ENCODE data around the gene PTTG1IP.
A peak's percentile ranks its signal among the peaks of the same experiment; 100 is the strongest.
"Not testable (repeated sequence)": the region's sequence is repeated elsewhere in the genome, so short reads cannot be mapped to it uniquely, and the experiment has no call there.

Gene PTTG1IP

DNA sequence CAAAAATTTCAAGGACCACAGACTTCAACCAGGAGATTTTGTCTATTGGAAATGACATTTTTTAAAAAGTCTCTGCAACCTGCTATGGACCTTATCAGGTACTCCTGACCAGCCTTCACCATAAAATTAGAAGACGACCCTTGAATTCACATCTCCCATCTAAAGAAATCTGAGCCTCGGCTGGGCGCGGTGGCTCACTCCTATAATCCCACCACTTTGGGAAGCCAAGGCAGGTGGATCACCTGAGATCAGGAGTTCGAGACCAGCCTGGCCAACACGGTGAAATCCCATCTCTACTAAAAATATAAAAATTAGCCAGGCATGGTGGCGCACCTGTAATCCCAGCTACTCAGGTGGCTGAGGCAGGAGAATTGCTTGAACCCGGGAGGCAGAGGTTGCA is 5.7 kb upstream of the PTTG1IP start:
- DNase-seq: not testable (repeated sequence)

GRCh38 chr21:44878053-44878982 is 4.8 kb upstream of the PTTG1IP start:
- no peak for DNase-seq

DNA sequence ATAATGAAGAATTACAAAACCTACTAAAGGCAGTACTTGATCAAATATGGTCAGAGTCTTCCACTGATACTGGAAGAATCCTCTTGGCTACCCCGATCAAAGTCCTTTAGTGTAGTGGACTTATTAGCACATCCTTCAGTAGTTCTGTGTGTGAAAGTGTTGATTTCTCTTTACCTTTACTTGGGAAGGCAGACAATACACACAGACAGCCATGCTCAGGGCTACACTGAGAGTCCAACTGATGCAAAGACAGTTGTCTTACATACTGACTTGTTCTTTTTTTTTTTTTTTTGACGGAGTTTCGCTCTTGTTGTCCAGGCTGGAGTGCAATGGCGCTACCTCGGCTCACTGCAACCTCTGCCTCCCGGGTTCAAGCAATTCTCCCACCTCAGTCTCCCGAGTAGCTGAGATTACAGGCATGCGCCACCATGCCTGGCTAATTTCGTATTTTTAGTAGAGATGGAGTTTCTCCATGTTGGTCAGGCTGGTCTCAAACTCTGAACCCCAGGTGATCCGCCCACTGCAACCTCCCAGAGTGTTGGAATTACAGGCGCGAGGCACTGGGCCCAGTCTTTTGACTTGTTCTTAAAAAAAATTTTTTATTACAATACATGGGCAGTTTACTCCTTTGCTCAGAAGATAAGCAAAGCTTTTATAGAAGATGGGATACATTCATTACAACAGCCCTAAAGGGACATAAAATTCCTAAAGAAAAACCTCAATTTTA is 3.5 kb upstream of the PTTG1IP start:
- no peak for DNase-seq

DNA sequence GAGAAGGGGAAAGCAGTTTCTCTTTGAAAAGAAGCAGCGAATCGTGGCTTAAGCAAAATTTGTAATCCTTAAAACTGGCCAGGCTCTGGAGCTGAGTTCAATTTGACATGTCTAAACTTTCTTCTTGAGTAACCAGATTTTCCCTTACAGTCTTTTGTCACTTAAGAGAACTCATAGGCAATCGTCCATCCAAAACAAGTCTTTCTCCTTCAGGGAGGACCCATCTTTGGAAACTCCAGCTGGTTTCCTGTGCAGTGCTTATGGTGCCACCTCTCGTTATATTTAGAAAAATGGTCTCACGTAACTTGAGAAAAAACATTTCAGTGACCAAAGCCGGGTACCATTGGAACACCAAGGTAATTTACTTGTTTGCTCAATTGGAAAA is 1.8 kb upstream of the PTTG1IP start:
- DNase-seq: no peak

DNA sequence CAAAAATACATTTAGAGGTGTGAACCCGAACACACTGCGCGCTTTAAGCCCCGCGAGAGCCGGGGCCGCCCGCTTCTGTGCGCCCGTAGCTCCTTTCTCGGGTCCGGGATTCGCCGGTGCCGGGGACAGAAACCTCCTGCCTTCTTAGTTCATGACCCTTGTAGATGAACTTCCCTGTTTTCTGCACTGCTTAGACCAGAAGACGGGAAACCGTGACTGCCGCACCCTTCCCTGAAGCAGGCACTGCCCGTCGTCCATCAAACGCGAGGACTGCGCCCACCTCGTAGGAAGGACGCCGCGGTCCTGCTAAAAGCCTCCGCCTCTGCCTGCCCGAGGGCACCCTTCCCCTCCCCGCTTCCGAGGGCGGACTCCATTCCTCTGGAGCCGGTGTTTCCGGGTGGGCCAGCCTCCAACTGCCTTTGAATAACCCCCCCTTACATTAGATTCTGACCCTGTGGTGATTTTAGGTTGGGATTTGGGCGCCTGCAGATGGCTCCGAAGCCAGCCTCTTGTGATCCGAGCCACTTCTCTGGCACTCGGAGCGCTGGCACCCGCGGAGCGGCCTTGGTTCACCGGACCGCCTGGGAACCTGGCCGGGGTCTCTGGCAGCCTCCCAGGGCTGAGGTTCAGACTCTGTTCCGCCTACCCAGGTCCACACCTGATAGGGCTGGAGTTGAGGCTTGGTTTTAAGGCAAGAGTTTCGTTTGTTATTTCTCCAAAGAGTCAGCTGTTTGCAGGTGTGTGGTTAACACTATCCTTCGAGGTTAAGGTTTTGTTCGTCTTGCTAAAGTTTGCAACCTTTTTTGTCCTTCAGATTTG is 1.2 kb upstream of the PTTG1IP start:
- DNase-seq: peak; percentile 67

DNA sequence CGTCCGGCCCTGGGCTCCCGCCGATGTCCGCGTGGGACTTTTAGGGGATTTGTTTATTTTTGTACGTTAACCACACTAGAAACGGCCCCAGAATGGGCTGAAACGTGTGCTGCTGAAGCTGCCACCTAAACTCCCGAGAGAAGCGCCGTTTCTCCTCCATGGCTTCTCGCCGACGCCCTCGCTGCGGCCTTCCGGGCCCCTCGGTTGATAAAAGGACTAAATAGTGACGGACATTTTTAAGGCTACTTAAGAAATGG is 678 bp upstream of the PTTG1IP start:
- DNase-seq: no peak

- DNase-seq: peak; percentile 65
Measured at GRCh38 chr21:44872649-44873355, 688 bp downstream of the PTTG1IP start.

- peak; percentile 55 for DNase-seq
Measured at GRCh38 chr21:44872323-44872648, 1.2 kb downstream of the PTTG1IP start.

DNA sequence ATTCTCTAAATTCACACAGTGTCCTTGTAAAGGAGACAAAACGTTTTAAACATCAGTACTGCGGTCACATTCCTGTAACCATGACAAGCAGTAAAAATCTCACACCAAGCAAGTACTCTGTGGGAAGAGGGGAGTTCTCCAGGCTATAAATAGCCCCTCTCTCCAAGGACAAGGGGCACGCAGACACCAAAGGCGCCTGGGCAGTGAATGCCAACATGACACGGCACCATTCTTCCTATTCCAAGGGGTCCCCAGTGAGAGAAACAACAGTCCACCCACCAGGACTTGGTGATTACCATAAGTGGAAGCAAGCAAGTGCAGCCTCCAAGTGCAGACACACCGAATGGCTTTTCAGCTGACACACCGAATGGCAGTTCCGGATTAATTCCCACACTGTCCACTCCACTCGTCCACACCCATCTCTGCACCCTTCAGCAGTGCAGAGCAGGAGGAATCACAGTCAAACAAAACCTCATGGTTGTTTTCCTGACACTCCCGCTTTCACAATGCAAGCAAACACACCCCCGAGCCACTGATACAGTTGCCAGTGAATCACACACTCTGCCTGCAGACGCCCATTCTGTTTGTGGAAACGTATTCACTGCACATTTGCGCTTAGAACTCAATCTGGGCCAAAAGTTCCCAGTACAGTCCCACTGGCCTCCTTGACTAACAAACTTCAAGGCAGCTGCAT is 1.8 kb downstream of the PTTG1IP start:
- DNase-seq: no peak

DNA sequence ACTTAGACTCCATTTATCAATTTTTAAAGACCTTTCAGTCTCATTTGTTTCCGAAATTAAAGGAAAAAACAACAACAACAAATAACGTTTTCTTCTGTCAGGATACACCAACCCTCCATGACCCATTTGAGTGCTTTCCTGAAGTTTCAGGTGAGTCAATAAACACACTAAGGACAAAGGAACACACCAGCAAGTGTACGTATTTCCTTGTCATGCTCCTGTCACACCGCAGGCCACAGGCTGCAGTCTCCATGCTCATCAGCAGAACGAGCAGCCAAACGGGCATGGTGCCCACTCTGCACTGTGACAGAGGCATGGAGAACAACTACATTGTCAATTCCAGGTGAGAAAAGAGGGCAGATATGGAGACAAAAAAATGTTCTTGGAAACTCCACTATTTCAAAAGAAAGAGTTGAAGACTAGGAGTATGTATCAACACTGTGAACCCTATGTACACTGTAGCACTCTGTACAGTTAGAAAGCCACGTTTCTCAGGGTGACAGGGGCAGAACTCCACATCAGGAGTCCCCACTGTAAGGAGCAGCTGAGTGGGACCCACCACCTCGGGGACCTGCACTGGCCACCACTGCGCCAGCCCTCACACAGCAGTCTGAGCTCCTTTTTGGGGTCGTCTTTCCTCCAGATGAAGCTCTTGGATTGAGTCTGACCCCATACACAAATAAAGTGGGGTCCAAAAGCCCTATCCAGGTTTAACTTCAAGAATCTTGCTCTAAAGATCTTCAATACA is 2.6 kb downstream of the PTTG1IP start:
- DNase-seq: peak; percentile 20

GRCh38 chr21:44869781-44870747 is 3.4 kb downstream of the PTTG1IP start:
- no peak for DNase-seq

GRCh38 chr21:44868707-44869106 is 4.8 kb downstream of the PTTG1IP start:
- no peak for DNase-seq

DNA sequence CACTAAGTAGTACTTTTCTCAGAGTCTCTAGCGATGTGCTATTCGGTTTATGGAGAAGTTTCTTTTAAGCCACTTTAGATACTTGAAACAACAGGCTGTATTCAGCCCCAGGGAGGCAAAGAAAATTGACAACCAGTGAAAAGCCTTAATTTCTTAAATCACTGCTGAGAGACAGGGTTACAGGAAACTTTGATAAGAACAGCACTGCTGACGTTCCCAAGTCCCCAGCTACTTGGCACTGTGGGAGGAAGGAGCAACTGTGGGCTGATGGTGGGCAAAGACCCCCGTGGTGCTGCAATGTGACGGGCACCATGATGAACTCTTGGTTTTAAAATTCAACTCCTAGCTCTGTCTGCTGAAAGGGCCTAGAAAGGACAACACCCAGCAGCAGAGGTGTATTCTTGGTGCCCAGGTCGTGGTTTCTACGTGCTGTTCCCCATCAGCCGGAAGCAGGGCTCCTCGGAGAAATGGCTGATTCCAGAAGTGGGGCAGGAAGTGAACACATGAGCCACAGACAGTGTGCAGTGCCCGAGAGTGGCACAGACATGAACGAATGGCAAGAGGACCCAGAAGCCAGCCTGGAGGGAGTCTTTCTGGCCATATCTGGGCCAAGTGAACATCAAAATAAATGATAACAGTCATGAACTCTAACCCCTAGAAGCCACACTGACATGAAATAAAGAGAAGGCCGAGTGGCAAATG is 5.3 kb downstream of the PTTG1IP start:
- DNase-seq: no peak

GRCh38 chr21:44867464-44867863 is 6.0 kb downstream of the PTTG1IP start:
- no peak for DNase-seq

DNA sequence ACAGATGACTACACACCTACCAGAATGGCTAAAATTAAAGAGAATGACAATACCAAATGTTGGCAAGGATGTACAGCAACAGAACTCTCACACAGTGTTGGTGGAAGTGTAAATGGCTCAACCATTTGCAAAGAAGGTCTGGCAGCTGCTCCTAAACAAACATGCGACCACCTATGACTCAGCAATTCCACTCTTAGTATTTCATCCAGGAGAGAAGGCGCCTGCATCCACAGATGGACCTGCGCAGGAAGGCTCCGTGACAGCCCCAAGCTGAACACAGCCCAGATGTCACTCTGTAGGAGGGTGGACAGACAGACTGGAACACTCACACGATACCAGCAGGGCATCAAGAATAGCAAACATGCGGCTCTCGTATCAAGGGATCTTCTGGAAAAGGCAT is 6.7 kb downstream of the PTTG1IP start:
- peak; percentile 48 for DNase-seq

DNA sequence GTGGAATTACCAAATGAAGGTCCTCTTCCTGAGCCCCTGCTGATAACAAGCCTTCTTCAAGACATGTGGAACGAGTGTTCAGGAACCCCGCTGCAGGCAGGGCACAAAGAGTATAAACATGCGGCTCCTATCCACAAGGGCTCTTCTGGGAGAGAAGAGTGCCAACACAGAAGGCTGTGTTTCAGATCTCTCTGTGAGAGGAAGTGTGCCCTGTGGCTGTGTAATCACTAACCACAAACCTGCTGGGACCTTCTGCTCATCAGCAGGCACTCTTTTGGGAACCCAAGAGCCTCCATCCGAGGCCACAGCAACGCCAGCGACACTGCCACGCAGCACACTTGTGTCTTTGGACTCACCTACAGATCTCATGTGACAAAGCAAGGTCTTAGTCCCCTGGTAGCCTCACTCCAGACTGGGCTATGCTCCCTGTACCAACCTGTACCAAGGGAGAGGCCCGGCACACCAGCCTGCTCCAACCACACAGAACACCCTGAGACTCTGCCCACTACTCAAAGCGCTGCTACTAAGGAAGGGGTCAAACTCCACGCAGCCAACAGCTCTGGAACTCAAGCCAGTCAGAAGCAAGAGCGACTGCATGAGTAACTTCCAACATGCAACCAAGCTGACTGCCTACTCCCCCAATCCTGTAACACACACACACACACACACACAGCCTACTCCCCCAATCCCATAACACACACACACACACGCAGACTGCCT is 7.8 kb downstream of the PTTG1IP start:
- no peak for DNase-seq

DNA sequence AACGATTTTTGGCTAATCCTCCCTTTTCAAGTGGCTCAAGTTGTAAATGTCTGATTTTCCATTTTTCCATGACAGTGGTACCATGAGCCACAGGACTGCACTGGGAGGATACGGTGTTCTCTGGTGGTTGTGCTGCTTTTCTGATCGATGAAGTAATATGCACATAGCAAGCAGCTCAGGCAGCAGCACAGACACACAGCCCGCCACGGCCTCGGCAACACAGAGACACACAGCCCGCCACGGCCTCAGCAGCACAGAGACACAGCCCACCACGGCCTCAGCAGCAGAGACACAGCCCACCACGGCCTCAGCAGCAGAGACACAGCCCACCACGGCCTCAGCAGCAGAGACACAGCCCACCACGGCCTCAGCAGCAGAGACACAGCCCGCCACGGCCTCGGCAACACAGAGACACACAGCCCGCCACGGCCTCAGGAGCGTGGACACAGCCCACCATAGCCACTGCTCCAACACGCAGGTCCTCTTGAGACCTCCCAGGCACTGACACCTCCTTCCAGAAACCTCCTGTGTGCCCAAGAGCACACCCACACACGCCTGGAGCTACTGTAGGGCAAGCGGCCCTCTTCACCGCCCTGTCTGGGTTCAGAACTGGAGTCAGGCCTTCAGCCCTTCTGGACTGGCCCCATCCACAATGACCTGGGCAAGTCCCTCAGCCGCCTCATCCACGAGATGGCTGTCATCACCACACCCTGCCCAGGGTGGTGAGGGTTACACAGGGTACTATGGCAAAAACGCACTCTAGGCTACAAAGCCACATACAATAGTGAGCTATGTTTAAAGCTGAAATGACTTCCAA is 10.4 kb downstream of the PTTG1IP start:
- DNase-seq: no peak

DNA sequence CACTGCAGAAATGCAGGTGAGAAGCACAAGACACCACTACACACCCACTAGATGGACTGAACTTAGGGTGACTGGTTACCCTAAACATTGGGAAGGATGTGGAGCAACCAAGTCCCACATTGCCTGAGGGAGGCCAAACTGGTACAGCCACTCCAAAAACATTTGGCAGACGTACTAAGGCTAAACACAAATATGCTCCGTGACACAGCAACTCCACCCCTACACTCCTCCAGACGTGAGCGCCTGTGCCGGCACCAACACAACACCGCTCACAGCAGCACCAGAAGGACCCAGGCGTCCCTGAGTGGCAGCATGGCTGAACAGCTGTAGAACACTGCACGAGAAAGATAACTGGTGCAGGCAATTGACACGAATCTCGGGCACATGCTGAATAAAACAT is 14.7 kb downstream of the PTTG1IP start:
- no peak for DNase-seq

All from DMS53 (cell line).